SK-N-SH treated with all-trans-retinoic acid at 6 μM for 48 hours (cell line): Measurements from ENCODE around the gene RGL3.

Source experiments
- ATAC-seq: fragments of 200-7000 bp; cut with Tn5 transposase; 3 replicates; pipeline ENCODE4 v1.9.1; 2020; ENCODE audit warnings: mild to moderate bottlenecking, moderate library complexity
- CSDC2 ChIP-seq: fragments of 250-450 bp; sonication (Bioruptor Pico); IDR thresholded peaks from 2 replicates; pipeline ENCODE4 v1.5.0; 2020; ENCODE audit warnings: mild to moderate bottlenecking, moderate library complexity
- ESRRG ChIP-seq: fragments of 250-450 bp; sonication (Bioruptor Pico); IDR thresholded peaks from 2 replicates; pipeline ENCODE4 v1.6.1; 2021; ENCODE audit warnings: mild to moderate bottlenecking
- GLIS3 ChIP-seq: fragments of 250-450 bp; sonication (Bioruptor Pico); IDR thresholded peaks from 2 replicates; pipeline ENCODE4 v1.5.0; 2020; ENCODE audit warnings: mild to moderate bottlenecking, moderate library complexity
- ISL1 ChIP-seq: fragments of 250-450 bp; sonication (Bioruptor Pico); IDR thresholded peaks from 2 replicates; pipeline ENCODE4 v2.1.2; 2022; ENCODE audit warnings: mild to moderate bottlenecking, moderate library complexity
- OSR1 ChIP-seq: fragments of 250-450 bp; sonication (Bioruptor Pico); IDR thresholded peaks from 2 replicates; pipeline ENCODE4 v1.8.0; 2022; ENCODE audit warnings: moderate library complexity, mild to moderate bottlenecking, inconsistent platforms
- PPARA ChIP-seq: fragments of 250-450 bp; sonication (Bioruptor Pico); IDR thresholded peaks from 2 replicates; pipeline ENCODE4 v1.5.0; 2020; ENCODE audit warnings: mild to moderate bottlenecking, borderline replicate concordance
- RARB ChIP-seq: fragments of 250-450 bp; sonication (Bioruptor Pico); IDR thresholded peaks from 2 replicates; pipeline ENCODE4 v1.8.0; 2021; ENCODE audit warnings: mild to moderate bottlenecking, moderate library complexity
- TOX ChIP-seq: fragments of 250-450 bp; sonication (Bioruptor Pico); IDR thresholded peaks from 2 replicates; pipeline ENCODE4 v1.8.0; 2021; ENCODE audit warnings: mild to moderate bottlenecking, moderate library complexity, borderline replicate concordance
- ZC3H10 ChIP-seq: fragments of 250-450 bp; sonication (Bioruptor Pico); IDR thresholded peaks from 2 replicates; pipeline ENCODE4 v1.5.1; 2021; ENCODE audit warnings: mild to moderate bottlenecking, moderate library complexity
- ZFP3 ChIP-seq: fragments of 250-450 bp; sonication (Bioruptor Pico); IDR thresholded peaks from 2 replicates; pipeline ENCODE4 v1.5.0; 2020; ENCODE audit warnings: mild to moderate bottlenecking, moderate library complexity
- ZFP30 ChIP-seq: fragments of 450-650 bp; formaldehyde crosslinking; IDR thresholded peaks from 2 replicates; pipeline ENCODE4 v1.5.0; 2022; ENCODE audit warnings: mild to moderate bottlenecking, moderate library complexity
- ZNF565 ChIP-seq: fragments of 450-650 bp; formaldehyde crosslinking; conservative IDR thresholded peaks from 2 replicates; pipeline ENCODE4 v1.5.0; 2020; ENCODE audit warnings: low read depth, mild to moderate bottlenecking, moderate library complexity
- ZNF70 ChIP-seq: fragments of 450-650 bp; formaldehyde crosslinking; IDR thresholded peaks from 2 replicates; pipeline ENCODE4 v1.5.0; 2020; ENCODE audit warnings: mild to moderate bottlenecking, moderate library complexity
- ZNF8 ChIP-seq: fragments of 450-650 bp; formaldehyde crosslinking; IDR thresholded peaks from 2 replicates; pipeline ENCODE4 v1.5.0; 2020; ENCODE audit warnings: mild to moderate bottlenecking, moderate library complexity
- TF ChIP-seq, protein P1 (sequence below): fragments of 250-450 bp; sonication (Bioruptor Pico); IDR thresholded peaks from 2 replicates; pipeline ENCODE4 v1.8.0; 2021; ENCODE audit warnings: low read depth, mild to moderate bottlenecking, moderate library complexity, borderline replicate concordance
- TF ChIP-seq, protein P2 (sequence below): fragments of 250-450 bp; sonication (Bioruptor Pico); IDR thresholded peaks from 2 replicates; pipeline ENCODE4 v1.5.1; 2021; ENCODE audit warnings: mild to moderate bottlenecking, moderate library complexity
- TF ChIP-seq, protein P3 (sequence below): fragments of 250-450 bp; sonication (Bioruptor Pico); IDR thresholded peaks from 2 replicates; pipeline ENCODE4 v1.8.0; 2020; ENCODE audit warnings: mild to moderate bottlenecking, moderate library complexity, borderline replicate concordance
- TF ChIP-seq, protein P4 (sequence below): fragments of 250-450 bp; sonication (Bioruptor Pico); IDR thresholded peaks from 2 replicates; pipeline ENCODE4 v1.5.0; 2020; ENCODE audit warnings: mild to moderate bottlenecking, moderate library complexity

The RGL3 gene

GRCh38 chr19:11418094-11418548 is 993 bp downstream of the RGL3 start:
- ATAC-seq: peak; percentile 12
- TF ChIP-seq, protein P1, sequence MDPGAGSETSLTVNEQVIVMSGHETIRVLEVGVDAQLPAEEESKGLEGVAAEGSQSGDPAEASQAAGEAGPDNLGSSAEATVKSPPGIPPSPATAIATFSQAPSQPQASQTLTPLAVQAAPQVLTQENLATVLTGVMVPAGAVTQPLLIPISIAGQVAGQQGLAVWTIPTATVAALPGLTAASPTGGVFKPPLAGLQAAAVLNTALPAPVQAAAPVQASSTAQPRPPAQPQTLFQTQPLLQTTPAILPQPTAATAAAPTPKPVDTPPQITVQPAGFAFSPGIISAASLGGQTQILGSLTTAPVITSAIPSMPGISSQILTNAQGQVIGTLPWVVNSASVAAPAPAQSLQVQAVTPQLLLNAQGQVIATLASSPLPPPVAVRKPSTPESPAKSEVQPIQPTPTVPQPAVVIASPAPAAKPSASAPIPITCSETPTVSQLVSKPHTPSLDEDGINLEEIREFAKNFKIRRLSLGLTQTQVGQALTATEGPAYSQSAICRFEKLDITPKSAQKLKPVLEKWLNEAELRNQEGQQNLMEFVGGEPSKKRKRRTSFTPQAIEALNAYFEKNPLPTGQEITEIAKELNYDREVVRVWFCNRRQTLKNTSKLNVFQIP (CRISPR knock-in tag): no peak
- TF ChIP-seq GLIS3 (CRISPR knock-in tag): no peak
- TF ChIP-seq ZNF565: no peak
- no peak for TF ChIP-seq ESRRG (CRISPR knock-in tag)
- TF ChIP-seq, protein P2, sequence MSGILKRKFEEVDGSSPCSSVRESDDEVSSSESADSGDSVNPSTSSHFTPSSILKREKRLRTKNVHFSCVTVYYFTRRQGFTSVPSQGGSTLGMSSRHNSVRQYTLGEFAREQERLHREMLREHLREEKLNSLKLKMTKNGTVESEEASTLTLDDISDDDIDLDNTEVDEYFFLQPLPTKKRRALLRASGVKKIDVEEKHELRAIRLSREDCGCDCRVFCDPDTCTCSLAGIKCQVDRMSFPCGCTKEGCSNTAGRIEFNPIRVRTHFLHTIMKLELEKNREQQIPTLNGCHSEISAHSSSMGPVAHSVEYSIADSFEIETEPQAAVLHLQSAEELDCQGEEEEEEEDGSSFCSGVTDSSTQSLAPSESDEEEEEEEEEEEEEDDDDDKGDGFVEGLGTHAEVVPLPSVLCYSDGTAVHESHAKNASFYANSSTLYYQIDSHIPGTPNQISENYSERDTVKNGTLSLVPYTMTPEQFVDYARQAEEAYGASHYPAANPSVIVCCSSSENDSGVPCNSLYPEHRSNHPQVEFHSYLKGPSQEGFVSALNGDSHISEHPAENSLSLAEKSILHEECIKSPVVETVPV (CRISPR knock-in tag): no peak
- TF ChIP-seq PPARA: no peak
- no peak for TF ChIP-seq CSDC2 (CRISPR knock-in tag)
- TF ChIP-seq RARB (CRISPR knock-in tag): no peak
- no peak for TF ChIP-seq OSR1 (CRISPR knock-in tag)
- TF ChIP-seq ZFP3 (CRISPR knock-in tag): no peak
- no peak for TF ChIP-seq TOX (CRISPR knock-in tag)
- TF ChIP-seq ISL1 (CRISPR knock-in tag): no peak
- TF ChIP-seq ZNF8: no peak

GRCh38 chr19:11416346-11417052 is 2.6 kb downstream of the RGL3 start:
- no peak for ATAC-seq

DNA sequence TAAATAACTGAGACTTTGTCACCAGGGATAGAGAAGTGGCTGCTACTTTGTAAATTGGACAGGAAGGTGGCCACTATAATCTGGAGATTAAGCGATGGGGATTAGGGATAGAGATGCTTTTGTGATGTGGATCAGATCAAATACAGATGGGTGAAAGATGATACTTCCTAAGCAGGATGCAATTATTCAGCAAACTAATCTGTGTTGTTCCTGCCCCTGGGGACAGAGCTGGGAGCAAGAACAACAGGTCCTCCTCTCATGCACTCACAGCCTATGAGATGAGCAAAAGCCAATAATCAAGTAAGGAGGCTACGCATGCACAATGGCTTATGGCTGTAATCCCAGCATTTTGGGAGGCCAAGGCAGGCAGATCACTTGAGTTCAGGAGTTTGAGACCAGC is 4.6 kb downstream of the RGL3 start:
- no peak for ATAC-seq
- TF ChIP-seq ISL1 (CRISPR knock-in tag) (no peak), CSDC2 (CRISPR knock-in tag) (no peak), ZC3H10 (no peak), RARB (CRISPR knock-in tag) (no peak), OSR1 (CRISPR knock-in tag) (no peak)
- TF ChIP-seq, protein P1 (CRISPR knock-in tag): no peak
- TF ChIP-seq, protein P3, sequence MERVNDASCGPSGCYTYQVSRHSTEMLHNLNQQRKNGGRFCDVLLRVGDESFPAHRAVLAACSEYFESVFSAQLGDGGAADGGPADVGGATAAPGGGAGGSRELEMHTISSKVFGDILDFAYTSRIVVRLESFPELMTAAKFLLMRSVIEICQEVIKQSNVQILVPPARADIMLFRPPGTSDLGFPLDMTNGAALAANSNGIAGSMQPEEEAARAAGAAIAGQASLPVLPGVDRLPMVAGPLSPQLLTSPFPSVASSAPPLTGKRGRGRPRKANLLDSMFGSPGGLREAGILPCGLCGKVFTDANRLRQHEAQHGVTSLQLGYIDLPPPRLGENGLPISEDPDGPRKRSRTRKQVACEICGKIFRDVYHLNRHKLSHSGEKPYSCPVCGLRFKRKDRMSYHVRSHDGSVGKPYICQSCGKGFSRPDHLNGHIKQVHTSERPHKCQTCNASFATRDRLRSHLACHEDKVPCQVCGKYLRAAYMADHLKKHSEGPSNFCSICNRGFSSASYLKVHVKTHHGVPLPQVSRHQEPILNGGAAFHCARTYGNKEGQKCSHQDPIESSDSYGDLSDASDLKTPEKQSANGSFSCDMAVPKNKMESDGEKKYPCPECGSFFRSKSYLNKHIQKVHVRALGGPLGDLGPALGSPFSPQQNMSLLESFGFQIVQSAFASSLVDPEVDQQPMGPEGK (CRISPR knock-in tag): no peak
- TF ChIP-seq, protein P2 (CRISPR knock-in tag): no peak

More at GRCh38 chr19:11416346-11417052, 2.6 kb downstream of the RGL3 start:
- TF ChIP-seq, protein P2 (CRISPR knock-in tag): no peak
- TF ChIP-seq OSR1 (CRISPR knock-in tag) (no peak), ZNF70 (no peak), ZFP30 (CRISPR knock-in tag) (no peak), ZC3H10 (no peak), ZNF565 (no peak), GLIS3 (CRISPR knock-in tag) (no peak), ZNF8 (no peak), ESRRG (CRISPR knock-in tag) (no peak)
- TF ChIP-seq, protein P3 (CRISPR knock-in tag): no peak
- TF ChIP-seq, protein P4, sequence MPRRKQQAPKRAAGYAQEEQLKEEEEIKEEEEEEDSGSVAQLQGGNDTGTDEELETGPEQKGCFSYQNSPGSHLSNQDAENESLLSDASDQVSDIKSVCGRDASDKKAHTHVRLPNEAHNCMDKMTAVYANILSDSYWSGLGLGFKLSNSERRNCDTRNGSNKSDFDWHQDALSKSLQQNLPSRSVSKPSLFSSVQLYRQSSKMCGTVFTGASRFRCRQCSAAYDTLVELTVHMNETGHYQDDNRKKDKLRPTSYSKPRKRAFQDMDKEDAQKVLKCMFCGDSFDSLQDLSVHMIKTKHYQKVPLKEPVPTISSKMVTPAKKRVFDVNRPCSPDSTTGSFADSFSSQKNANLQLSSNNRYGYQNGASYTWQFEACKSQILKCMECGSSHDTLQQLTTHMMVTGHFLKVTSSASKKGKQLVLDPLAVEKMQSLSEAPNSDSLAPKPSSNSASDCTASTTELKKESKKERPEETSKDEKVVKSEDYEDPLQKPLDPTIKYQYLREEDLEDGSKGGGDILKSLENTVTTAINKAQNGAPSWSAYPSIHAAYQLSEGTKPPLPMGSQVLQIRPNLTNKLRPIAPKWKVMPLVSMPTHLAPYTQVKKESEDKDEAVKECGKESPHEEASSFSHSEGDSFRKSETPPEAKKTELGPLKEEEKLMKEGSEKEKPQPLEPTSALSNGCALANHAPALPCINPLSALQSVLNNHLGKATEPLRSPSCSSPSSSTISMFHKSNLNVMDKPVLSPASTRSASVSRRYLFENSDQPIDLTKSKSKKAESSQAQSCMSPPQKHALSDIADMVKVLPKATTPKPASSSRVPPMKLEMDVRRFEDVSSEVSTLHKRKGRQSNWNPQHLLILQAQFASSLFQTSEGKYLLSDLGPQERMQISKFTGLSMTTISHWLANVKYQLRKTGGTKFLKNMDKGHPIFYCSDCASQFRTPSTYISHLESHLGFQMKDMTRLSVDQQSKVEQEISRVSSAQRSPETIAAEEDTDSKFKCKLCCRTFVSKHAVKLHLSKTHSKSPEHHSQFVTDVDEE: no peak
